ENCODE data around the gene FAM131B.

Gene FAM131B

GRCh38 chr7:143334244-143334643 is 28.3 kb downstream of the FAM131B start:
- no peak overlapping the region for H3K9ac ChIP-seq (ENCODE audit: low read depth, low read length)
- ATAC-seq (ENCODE audit: insufficient read depth, low read depth) (no peak), DNase-seq (no peak)
- H3K79me2 ChIP-seq (ENCODE audit: insufficient read depth, low read length) = no peaks in the 10 kb centered on the region
- no peak overlapping the region for H3K4me3 ChIP-seq (ENCODE audit: low read depth in 1 of 2, low read length in 2 of 2)
- peaks cover 4% of the 10 kb centered on the region for H3K27me3 ChIP-seq (ENCODE audit: insufficient read depth, low read length, poor library complexity)
- no peaks in the 10 kb centered on the region for H3K36me3 ChIP-seq (ENCODE audit: insufficient read depth, low read length)
- H3K4me1 ChIP-seq (ENCODE audit: insufficient read depth, low read length) = no peaks in the 10 kb centered on the region
- H4K20me1 ChIP-seq (ENCODE audit: insufficient read depth, low read length) = no peaks in the 10 kb centered on the region
- H2AFZ ChIP-seq (ENCODE audit: low read depth, low read length) = no peak overlapping the region
- no peak overlapping the region for H3K27ac ChIP-seq (ENCODE audit: low read length)
- TF ChIP-seq, protein P1, sequence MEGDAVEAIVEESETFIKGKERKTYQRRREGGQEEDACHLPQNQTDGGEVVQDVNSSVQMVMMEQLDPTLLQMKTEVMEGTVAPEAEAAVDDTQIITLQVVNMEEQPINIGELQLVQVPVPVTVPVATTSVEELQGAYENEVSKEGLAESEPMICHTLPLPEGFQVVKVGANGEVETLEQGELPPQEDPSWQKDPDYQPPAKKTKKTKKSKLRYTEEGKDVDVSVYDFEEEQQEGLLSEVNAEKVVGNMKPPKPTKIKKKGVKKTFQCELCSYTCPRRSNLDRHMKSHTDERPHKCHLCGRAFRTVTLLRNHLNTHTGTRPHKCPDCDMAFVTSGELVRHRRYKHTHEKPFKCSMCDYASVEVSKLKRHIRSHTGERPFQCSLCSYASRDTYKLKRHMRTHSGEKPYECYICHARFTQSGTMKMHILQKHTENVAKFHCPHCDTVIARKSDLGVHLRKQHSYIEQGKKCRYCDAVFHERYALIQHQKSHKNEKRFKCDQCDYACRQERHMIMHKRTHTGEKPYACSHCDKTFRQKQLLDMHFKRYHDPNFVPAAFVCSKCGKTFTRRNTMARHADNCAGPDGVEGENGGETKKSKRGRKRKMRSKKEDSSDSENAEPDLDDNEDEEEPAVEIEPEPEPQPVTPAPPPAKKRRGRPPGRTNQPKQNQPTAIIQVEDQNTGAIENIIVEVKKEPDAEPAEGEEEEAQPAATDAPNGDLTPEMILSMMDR (IDR thresholded peaks at IDR 0.05; ENCODE audit: borderline replicate concordance, extremely low read depth, low read length, poor library complexity, severe bottlenecking) = no peak
- no peak for TF ChIP-seq EZH2 (IDR thresholded peaks at IDR 0.05; ENCODE audit: borderline replicate concordance, low read depth, low read length, severe bottlenecking)
- no peaks in the 10 kb centered on the region for H3K9me3 ChIP-seq (ENCODE audit: insufficient read depth, low read length, severe bottlenecking)
- H3K4me2 ChIP-seq (ENCODE audit: insufficient read depth, low read length) = no peak overlapping the region

GRCh38 chr7:143331179-143331801 is 31.2 kb downstream of the FAM131B start:
- no peak overlapping the region for H3K4me3 ChIP-seq (ENCODE audit: low read depth in 1 of 2, low read length in 2 of 2)

GRCh38 chr7:143329471-143330170 is 32.9 kb downstream of the FAM131B start:
- no peaks in the 10 kb centered on the region for H4K20me1 ChIP-seq (ENCODE audit: insufficient read depth, low read length)
- H3K4me1 ChIP-seq (ENCODE audit: insufficient read depth, low read length) = no peaks in the 10 kb centered on the region
- TF ChIP-seq EZH2 (IDR thresholded peaks at IDR 0.05; ENCODE audit: borderline replicate concordance, low read depth, low read length, severe bottlenecking) = no peak
- TF ChIP-seq, protein P1 (IDR thresholded peaks at IDR 0.05; ENCODE audit: borderline replicate concordance, extremely low read depth, low read length, poor library complexity, severe bottlenecking) = peak; percentile 15
- no peak for ATAC-seq (ENCODE audit: insufficient read depth, low read depth)
- no peaks in the 10 kb centered on the region for H3K27me3 ChIP-seq (ENCODE audit: insufficient read depth, low read length, poor library complexity)
- H3K9ac ChIP-seq (ENCODE audit: low read depth, low read length) = no peak overlapping the region
- H3K36me3 ChIP-seq (ENCODE audit: insufficient read depth, low read length) = no peaks in the 10 kb centered on the region
- H3K4me3 ChIP-seq (ENCODE audit: low read depth in 1 of 2, low read length in 2 of 2) = no peak overlapping the region
- H2AFZ ChIP-seq (ENCODE audit: low read depth, low read length) = no peak overlapping the region
- no peaks in the 10 kb centered on the region for H3K79me2 ChIP-seq (ENCODE audit: insufficient read depth, low read length)
- H3K27ac ChIP-seq (ENCODE audit: low read length) = no peak overlapping the region
- H3K9me3 ChIP-seq (ENCODE audit: insufficient read depth, low read length, severe bottlenecking) = no peaks in the 10 kb centered on the region
- H3K4me2 ChIP-seq (ENCODE audit: insufficient read depth, low read length) = no peak overlapping the region
- DNase-seq = no peak

More at GRCh38 chr7:143331179-143331801, 31.2 kb downstream of the FAM131B start:
- no peak overlapping the region for H3K9ac ChIP-seq (ENCODE audit: low read depth, low read length)
- no peak overlapping the region for H3K4me2 ChIP-seq (ENCODE audit: insufficient read depth, low read length)
- ATAC-seq (ENCODE audit: insufficient read depth, low read depth) = no peak
- TF ChIP-seq, protein P1 (IDR thresholded peaks at IDR 0.05; ENCODE audit: borderline replicate concordance, extremely low read depth, low read length, poor library complexity, severe bottlenecking) = no peak
- TF ChIP-seq EZH2 (IDR thresholded peaks at IDR 0.05; ENCODE audit: borderline replicate concordance, low read depth, low read length, severe bottlenecking) = no peak
- no peaks in the 10 kb centered on the region for H4K20me1 ChIP-seq (ENCODE audit: insufficient read depth, low read length)
- H3K27me3 ChIP-seq (ENCODE audit: insufficient read depth, low read length, poor library complexity) = no peaks in the 10 kb centered on the region
- no peak overlapping the region for H2AFZ ChIP-seq (ENCODE audit: low read depth, low read length)
- H3K36me3 ChIP-seq (ENCODE audit: insufficient read depth, low read length) = no peaks in the 10 kb centered on the region
- no peaks in the 10 kb centered on the region for H3K9me3 ChIP-seq (ENCODE audit: insufficient read depth, low read length, severe bottlenecking)
- no peaks in the 10 kb centered on the region for H3K4me1 ChIP-seq (ENCODE audit: insufficient read depth, low read length)
- no peaks in the 10 kb centered on the region for H3K79me2 ChIP-seq (ENCODE audit: insufficient read depth, low read length)
- no peak overlapping the region for H3K27ac ChIP-seq (ENCODE audit: low read length)
- no peak for DNase-seq

All from DND-41 (cell line).